ENCODE data around the gene DCUN1D2.

The DCUN1D2 gene

GRCh38 chr13:113466383-113466782 is 24.1 kb downstream of the DCUN1D2 start:
- H3K36me3 ChIP-seq (ENCODE audit: control insufficient read depth, insufficient read depth, low read length): peaks cover 7% of the 10 kb centered on the region
- H3K9ac ChIP-seq (ENCODE audit: low read length): no peak overlapping the region
- H3K4me1 ChIP-seq (ENCODE audit: control insufficient read depth, insufficient read depth, low read length): no peaks in the 10 kb centered on the region
- H3K4me3 ChIP-seq (ENCODE audit: low read length): no peak overlapping the region
- H3K27ac ChIP-seq (ENCODE audit: low read depth, low read length): no peak overlapping the region
- H3K27me3 ChIP-seq (ENCODE audit: control insufficient read depth, insufficient read depth, low read length): no peaks in the 10 kb centered on the region

GRCh38 chr13:113465300-113465699 is 25.2 kb downstream of the DCUN1D2 start:
- Histone ChIP-seq H3K36me3 (ENCODE audit: control insufficient read depth, insufficient read depth, low read length) (peaks cover 13% of the 10 kb centered on the region), H3K27ac (ENCODE audit: low read depth, low read length) (no peak overlapping the region), H3K4me1 (ENCODE audit: control insufficient read depth, insufficient read depth, low read length) (no peaks in the 10 kb centered on the region), H3K9ac (ENCODE audit: low read length) (no peak overlapping the region), H3K4me3 (ENCODE audit: low read length) (no peak overlapping the region), H3K27me3 (ENCODE audit: control insufficient read depth, insufficient read depth, low read length) (no peaks in the 10 kb centered on the region)

- Histone ChIP-seq H3K4me1 (ENCODE audit: control insufficient read depth, insufficient read depth, low read length) (no peaks in the 10 kb centered on the region), H3K27ac (ENCODE audit: low read depth, low read length) (no peak overlapping the region), H3K9ac (ENCODE audit: low read length) (no peak overlapping the region), H3K4me3 (ENCODE audit: low read length) (no peak overlapping the region), H3K27me3 (ENCODE audit: control insufficient read depth, insufficient read depth, low read length) (no peaks in the 10 kb centered on the region), H3K36me3 (ENCODE audit: control insufficient read depth, insufficient read depth, low read length) (peaks cover 16% of the 10 kb centered on the region)
These were observed 26.0 kb downstream of the DCUN1D2 start for GRCh38 chr13:113464476-113464875.

GRCh38 chr13:113461022-113461751 is 29.3 kb downstream of the DCUN1D2 start:
- no peak overlapping the region for H3K9ac ChIP-seq (ENCODE audit: low read length)
- H3K4me1 ChIP-seq (ENCODE audit: control insufficient read depth, insufficient read depth, low read length): peaks cover 3% of the 10 kb centered on the region
- peaks cover 24% of the 10 kb centered on the region for H3K36me3 ChIP-seq (ENCODE audit: control insufficient read depth, insufficient read depth, low read length)
- H3K4me3 ChIP-seq (ENCODE audit: low read length): no peak overlapping the region
- no peak overlapping the region for H3K27ac ChIP-seq (ENCODE audit: low read depth, low read length)
- H3K27me3 ChIP-seq (ENCODE audit: control insufficient read depth, insufficient read depth, low read length): no peaks in the 10 kb centered on the region

- Histone ChIP-seq H3K27me3 (ENCODE audit: control insufficient read depth, insufficient read depth, low read length) (no peaks in the 10 kb centered on the region), H3K9ac (ENCODE audit: low read length) (no peak overlapping the region), H3K36me3 (ENCODE audit: control insufficient read depth, insufficient read depth, low read length) (peaks cover 26% of the 10 kb centered on the region), H3K4me1 (ENCODE audit: control insufficient read depth, insufficient read depth, low read length) (peaks cover 3% of the 10 kb centered on the region), H3K27ac (ENCODE audit: low read depth, low read length) (no peak overlapping the region), H3K4me3 (ENCODE audit: low read length) (no peak overlapping the region)
These were observed 29.9 kb downstream of the DCUN1D2 start for GRCh38 chr13:113460599-113460998.

GRCh38 chr13:113460064-113460555 is 30.4 kb downstream of the DCUN1D2 start:
- Histone ChIP-seq H3K27ac (ENCODE audit: low read depth, low read length) (no peak overlapping the region), H3K36me3 (ENCODE audit: control insufficient read depth, insufficient read depth, low read length) (peaks cover 31% of the 10 kb centered on the region), H3K4me1 (ENCODE audit: control insufficient read depth, insufficient read depth, low read length) (peaks cover 3% of the 10 kb centered on the region), H3K27me3 (ENCODE audit: control insufficient read depth, insufficient read depth, low read length) (no peaks in the 10 kb centered on the region), H3K4me3 (ENCODE audit: low read length) (no peak overlapping the region), H3K9ac (ENCODE audit: low read length) (no peak overlapping the region)

- no peak overlapping the region for H3K9ac ChIP-seq (ENCODE audit: low read length)
- H3K4me3 ChIP-seq (ENCODE audit: low read length): no peak overlapping the region
- no peaks in the 10 kb centered on the region for H3K27me3 ChIP-seq (ENCODE audit: control insufficient read depth, insufficient read depth, low read length)
- peaks cover 31% of the 10 kb centered on the region for H3K36me3 ChIP-seq (ENCODE audit: control insufficient read depth, insufficient read depth, low read length)
- H3K27ac ChIP-seq (ENCODE audit: low read depth, low read length): peak overlapping the region; percentile 40
- H3K4me1 ChIP-seq (ENCODE audit: control insufficient read depth, insufficient read depth, low read length): peaks cover 8% of the 10 kb centered on the region
These were observed 32.1 kb downstream of the DCUN1D2 start for GRCh38 chr13:113458253-113459065.

- no peak overlapping the region for H3K9ac ChIP-seq (ENCODE audit: low read length)
- H3K4me3 ChIP-seq (ENCODE audit: low read length): no peak overlapping the region
- peaks cover 31% of the 10 kb centered on the region for H3K36me3 ChIP-seq (ENCODE audit: control insufficient read depth, insufficient read depth, low read length)
- H3K27me3 ChIP-seq (ENCODE audit: control insufficient read depth, insufficient read depth, low read length): no peaks in the 10 kb centered on the region
- peaks cover 12% of the 10 kb centered on the region for H3K4me1 ChIP-seq (ENCODE audit: control insufficient read depth, insufficient read depth, low read length)
- no peak overlapping the region for H3K27ac ChIP-seq (ENCODE audit: low read depth, low read length)
These were observed 33.0 kb downstream of the DCUN1D2 start for GRCh38 chr13:113457510-113457909.

GRCh38 chr13:113456116-113456702 is 34.3 kb downstream of the DCUN1D2 start:
- no peaks in the 10 kb centered on the region for H3K27me3 ChIP-seq (ENCODE audit: control insufficient read depth, insufficient read depth, low read length)
- peaks cover 28% of the 10 kb centered on the region for H3K36me3 ChIP-seq (ENCODE audit: control insufficient read depth, insufficient read depth, low read length)
- peaks cover 12% of the 10 kb centered on the region for H3K4me1 ChIP-seq (ENCODE audit: control insufficient read depth, insufficient read depth, low read length)
- H3K27ac ChIP-seq (ENCODE audit: low read depth, low read length): no peak overlapping the region
- H3K4me3 ChIP-seq (ENCODE audit: low read length): no peak overlapping the region
- H3K9ac ChIP-seq (ENCODE audit: low read length): no peak overlapping the region

GRCh38 chr13:113455384-113455783 is 35.1 kb downstream of the DCUN1D2 start:
- no peaks in the 10 kb centered on the region for H3K27me3 ChIP-seq (ENCODE audit: control insufficient read depth, insufficient read depth, low read length)
- H3K36me3 ChIP-seq (ENCODE audit: control insufficient read depth, insufficient read depth, low read length): peaks cover 23% of the 10 kb centered on the region
- no peak overlapping the region for H3K9ac ChIP-seq (ENCODE audit: low read length)
- no peak overlapping the region for H3K27ac ChIP-seq (ENCODE audit: low read depth, low read length)
- H3K4me3 ChIP-seq (ENCODE audit: low read length): no peak overlapping the region
- peaks cover 12% of the 10 kb centered on the region for H3K4me1 ChIP-seq (ENCODE audit: control insufficient read depth, insufficient read depth, low read length)

- no peak overlapping the region for H3K27ac ChIP-seq (ENCODE audit: low read depth, low read length)
- H3K9ac ChIP-seq (ENCODE audit: low read length): no peak overlapping the region
- H3K27me3 ChIP-seq (ENCODE audit: control insufficient read depth, insufficient read depth, low read length): no peaks in the 10 kb centered on the region
- peaks cover 12% of the 10 kb centered on the region for H3K4me1 ChIP-seq (ENCODE audit: control insufficient read depth, insufficient read depth, low read length)
- H3K36me3 ChIP-seq (ENCODE audit: control insufficient read depth, insufficient read depth, low read length): peaks cover 21% of the 10 kb centered on the region
- H3K4me3 ChIP-seq (ENCODE audit: low read length): no peak overlapping the region
These were observed 35.6 kb downstream of the DCUN1D2 start for GRCh38 chr13:113454936-113455335.
